ENCODE data around the gene RIF1. TPM values are rescaled to one million over a fixed set of nuclear protein-coding genes. Genes with fewer than 3 reads are reported as not detected.
A peak's percentile ranks its signal among the peaks of the same experiment; 100 is the strongest.

Gene RIF1
- total and polyA plus RNA-seq, 9 of the 15 experiments (the other 6 are each of a cell fraction or from before 2014, with no cell fraction given) = 11.0 to 109 (median 44.2) TPM

GRCh38 chr2:151380580-151381235 lies 29.0 kb upstream of the RIF1 start (continued):
- TF ChIP-seq, protein P1, sequence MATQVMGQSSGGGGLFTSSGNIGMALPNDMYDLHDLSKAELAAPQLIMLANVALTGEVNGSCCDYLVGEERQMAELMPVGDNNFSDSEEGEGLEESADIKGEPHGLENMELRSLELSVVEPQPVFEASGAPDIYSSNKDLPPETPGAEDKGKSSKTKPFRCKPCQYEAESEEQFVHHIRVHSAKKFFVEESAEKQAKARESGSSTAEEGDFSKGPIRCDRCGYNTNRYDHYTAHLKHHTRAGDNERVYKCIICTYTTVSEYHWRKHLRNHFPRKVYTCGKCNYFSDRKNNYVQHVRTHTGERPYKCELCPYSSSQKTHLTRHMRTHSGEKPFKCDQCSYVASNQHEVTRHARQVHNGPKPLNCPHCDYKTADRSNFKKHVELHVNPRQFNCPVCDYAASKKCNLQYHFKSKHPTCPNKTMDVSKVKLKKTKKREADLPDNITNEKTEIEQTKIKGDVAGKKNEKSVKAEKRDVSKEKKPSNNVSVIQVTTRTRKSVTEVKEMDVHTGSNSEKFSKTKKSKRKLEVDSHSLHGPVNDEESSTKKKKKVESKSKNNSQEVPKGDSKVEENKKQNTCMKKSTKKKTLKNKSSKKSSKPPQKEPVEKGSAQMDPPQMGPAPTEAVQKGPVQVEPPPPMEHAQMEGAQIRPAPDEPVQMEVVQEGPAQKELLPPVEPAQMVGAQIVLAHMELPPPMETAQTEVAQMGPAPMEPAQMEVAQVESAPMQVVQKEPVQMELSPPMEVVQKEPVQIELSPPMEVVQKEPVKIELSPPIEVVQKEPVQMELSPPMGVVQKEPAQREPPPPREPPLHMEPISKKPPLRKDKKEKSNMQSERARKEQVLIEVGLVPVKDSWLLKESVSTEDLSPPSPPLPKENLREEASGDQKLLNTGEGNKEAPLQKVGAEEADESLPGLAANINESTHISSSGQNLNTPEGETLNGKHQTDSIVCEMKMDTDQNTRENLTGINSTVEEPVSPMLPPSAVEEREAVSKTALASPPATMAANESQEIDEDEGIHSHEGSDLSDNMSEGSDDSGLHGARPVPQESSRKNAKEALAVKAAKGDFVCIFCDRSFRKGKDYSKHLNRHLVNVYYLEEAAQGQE (IDR thresholded peaks at IDR 0.05; ENCODE audit: borderline replicate concordance) = peak; percentile 82
- TF ChIP-seq, protein P1 (CRISPR knock-in tag; IDR thresholded peaks at IDR 0.05; ENCODE audit: low read depth) = peak; percentile 82
- peak; percentile 89; the same call in 1 of the 2 replicates for TF ChIP-seq MTF1 (CRISPR knock-in tag; IDR thresholded peaks at IDR 0.05; ENCODE audit: borderline replicate concordance)
- peak; percentile 76 for TF ChIP-seq VEZF1 (CRISPR knock-in tag; IDR thresholded peaks at IDR 0.05)
- no peak for TF ChIP-seq ZEB2 (IDR thresholded peaks at IDR 0.05)
- TF ChIP-seq E2F5 (CRISPR knock-in tag; IDR thresholded peaks at IDR 0.05) = no peak
- peak in 1 of 3 experiments; percentile 77 for TF ChIP-seq YY1 (IDR thresholded peaks at IDR 0.05; ENCODE audit: borderline replicate concordance in 1 of 3, control insufficient read depth in 1 of 3, extremely low read depth in 1 of 3, insufficient read depth in 3 of 3, insufficient read length in 1 of 3, insufficient replicate concordance in 2 of 3, low read depth in 1 of 3, low read length in 2 of 3)
- peak; percentile 99 for TF ChIP-seq ZNF589 (CRISPR knock-in tag; IDR thresholded peaks at IDR 0.05; ENCODE audit: low read depth)
- TF ChIP-seq KLF10 (CRISPR knock-in tag; IDR thresholded peaks at IDR 0.05) = peak; percentile 88; the same call in 1 of the 2 replicates
- TF ChIP-seq POLR2AphosphoS5 (IDR thresholded peaks at IDR 0.05; ENCODE audit: control insufficient read depth, insufficient read depth, low read depth, low read length) = no peak
- peak; percentile 80; the same call in 1 of the 2 replicates for TF ChIP-seq ZNF785 (CRISPR knock-in tag; IDR thresholded peaks at IDR 0.05)
- TF ChIP-seq ARID2 (IDR thresholded peaks at IDR 0.05) = no peak
- TF ChIP-seq ATF4 (CRISPR knock-in tag; IDR thresholded peaks at IDR 0.05) = peak; percentile 97
- TF ChIP-seq RB1 (IDR thresholded peaks at IDR 0.05; ENCODE audit: low read depth) = no peak
- TF ChIP-seq ZNF133 (CRISPR knock-in tag; IDR thresholded peaks at IDR 0.05) = peak; percentile 87; the same call in 1 of the 2 replicates
- TF ChIP-seq HDAC2 (IDR thresholded peaks at IDR 0.05) = peak; percentile 73; the same call in 1 of the 2 replicates

Data from K562 (cell line).